Heart left ventricle (tissue), 13 donors: ENCODE measurements around the gene MEX3C.

ENCODE experiments used
- CTCF ChIP-seq, 12 donors: fragments of 200-600 bp; sonication (generic) in 4 of 12; IDR thresholded peaks; one replicate each; pipeline versions ENCODE4 v1.5.0 to v1.8.0; 2018 to 2022; ENCODE audit warnings: antibody characterized with exemption in 12 of 12, mild to moderate bottlenecking in 5 of 12
- POLR2A ChIP-seq, 2 donors: fragments of 450-650 bp; IDR thresholded peaks; one replicate each; pipeline ENCODE4 v1.6.1; 2017; ENCODE audit warnings: antibody characterized with exemption in 2 of 2, mild to moderate bottlenecking in 2 of 2, moderate library complexity in 2 of 2
- donor health status: ischemic (EF 13 %, LVEDD 7.1; RV severe dilation, severe dysfunction).
- donor health status: DM: no; HTN: yes; CAD: no.
- donor health status: DM: no; HTN: no; CAD: no.
- donor health status: ischemic (EF 25% LVEDD 6.9; RV normal size, moderate dysfunction).
- donor health status: ischemic (EF 25% LVEDD 5.7; RV mildly dilated, moderate dysfunction).
- donor health status: ischemic (EF 35%, LVEDD 5.7; RV mildly dilated, moderate dysfunction).
- donor health status: nonischemic (EF 11% LVEDD 7.7; RV severe dilation, severe dysfunction).
- donor health status: DM: yes; HTN: yes; CAD: no.
- donor health status: PGD.
- donor health status: ischemic (EF 29% LVEDD 5.4; RV normal size, mild dysfunction).
- donor health status: nonischemic (EF 23%, LVEDD 6.1; RV moderate dilation, normal function).

- TF ChIP-seq CTCF (IDR thresholded peaks at IDR 0.05) (no peak), POLR2A (IDR thresholded peaks at IDR 0.05) (no peak)
Observed at GRCh38 chr18:51170664-51171063, 26.8 kb downstream of the MEX3C start.
